ENCODE measurements around the gene CNTN5. TPM values are rescaled to one million over a fixed set of nuclear protein-coding genes. Genes with fewer than 3 reads are reported as not detected.

The CNTN5 gene
- total RNA-seq, 1 experiment from 2014 or later: not detected

DNA sequence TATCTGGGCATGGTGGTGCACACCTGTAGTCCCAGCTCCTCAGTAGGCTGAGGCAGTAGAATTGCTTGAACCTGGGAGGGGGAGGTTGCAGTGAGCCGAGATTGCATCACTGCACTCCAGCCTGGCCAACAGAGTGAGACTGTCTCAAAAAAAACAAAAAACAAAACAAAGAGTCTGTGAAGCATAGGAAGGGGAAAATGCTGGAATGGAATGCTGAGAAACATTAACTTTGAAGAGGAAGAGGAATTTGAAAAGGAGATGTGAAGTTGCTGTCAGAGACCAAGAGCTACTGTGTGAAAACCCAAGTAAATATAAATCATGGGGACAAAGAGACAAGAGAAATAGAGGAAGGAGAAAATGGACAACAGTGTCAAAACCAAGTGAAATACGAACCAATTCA is 1211.3 kb downstream of the CNTN5 start:
- H3K9me3 Mint-ChIP-seq: peaks cover 2 to 10% of the 10 kb centered on the region in 2 experiments; a peak in 4 of 5 replicates
- H2BK12ac ChIP-seq (ENCODE audit: insufficient read length, low read depth, low read length): no peak overlapping the region

More for the DNA sequence above, 1211.3 kb downstream of the CNTN5 start:
- H3K79me2 ChIP-seq (ENCODE audit: insufficient read depth, low read length): no peaks in the 10 kb centered on the region
- H4K20me1 ChIP-seq (ENCODE audit: control insufficient read depth, insufficient read depth, insufficient read length): no peaks in the 10 kb centered on the region
- no peak overlapping the region for H4K8ac ChIP-seq (replicated peaks; ENCODE audit: insufficient read length, low read depth, low read length)
- no peaks in the 10 kb centered on the region for H3K27me3 Mint-ChIP-seq (ENCODE audit: low read depth)
- no peaks in the 10 kb centered on the region for H3K4me1 ChIP-seq (ENCODE audit: insufficient read depth, low read length)
- no peak overlapping the region for H3K23ac ChIP-seq (ENCODE audit: insufficient read length, low read depth, low read length)
- H3K27me3 ChIP-seq (ENCODE audit: insufficient read depth, low read length): no peaks in the 10 kb centered on the region
- H2AK5ac ChIP-seq (ENCODE audit: insufficient read length, low read length): no peak overlapping the region
- no peak overlapping the region for H3K4me3 Mint-ChIP-seq
- H3K14ac ChIP-seq (ENCODE audit: insufficient read depth, low read length): no peak overlapping the region
- no peak overlapping the region for H2BK120ac ChIP-seq (ENCODE audit: low read depth, low read length, poor library complexity, severe bottlenecking)
- H3K4me2 ChIP-seq (ENCODE audit: insufficient read depth, insufficient read length, low read length): no peak overlapping the region
- no peaks in the 10 kb centered on the region for H3K9me3 ChIP-seq (ENCODE audit: control insufficient read depth, low read depth, low read length)
- peaks cover 0 to 2% (median 0%) of the 10 kb centered on the region in 3 experiments; a peak in 1 of 7 replicates for H3K36me3 Mint-ChIP-seq (ENCODE audit: insufficient read depth in 1 of 3, low read depth in 3 of 3)
- H3K27ac ChIP-seq (ENCODE audit: insufficient read length, low read depth, low read length): no peak overlapping the region
- no peaks in the 10 kb centered on the region for H3K4me1 Mint-ChIP-seq
- H3K9ac ChIP-seq (ENCODE audit: extremely low read depth, insufficient read length, low read length): no peak overlapping the region
- H2BK15ac ChIP-seq (ENCODE audit: low read depth, low read length): no peak overlapping the region
- no peak overlapping the region for H2BK5ac ChIP-seq (ENCODE audit: insufficient read length, low read length)
- H3K56ac ChIP-seq (ENCODE audit: insufficient read length, low read depth, low read length): no peak overlapping the region
- H2BK20ac ChIP-seq (ENCODE audit: low read depth, low read length, poor library complexity, severe bottlenecking): no peak overlapping the region
- H3K79me1 ChIP-seq (ENCODE audit: insufficient read depth, low read depth, low read length, poor library complexity, severe bottlenecking): no peaks in the 10 kb centered on the region
- H2AFZ ChIP-seq (ENCODE audit: low read length): no peak overlapping the region
- no CpG with 5 or more reads among the region's 2 CpGs for WGBS (ENCODE audit: extremely low coverage, insufficient read length, low lambda C conversion rate)
- no peak for DNase-seq
- H3K18ac ChIP-seq (ENCODE audit: insufficient read length, low read depth, low read length): no peak overlapping the region
- TF ChIP-seq, protein P1, sequence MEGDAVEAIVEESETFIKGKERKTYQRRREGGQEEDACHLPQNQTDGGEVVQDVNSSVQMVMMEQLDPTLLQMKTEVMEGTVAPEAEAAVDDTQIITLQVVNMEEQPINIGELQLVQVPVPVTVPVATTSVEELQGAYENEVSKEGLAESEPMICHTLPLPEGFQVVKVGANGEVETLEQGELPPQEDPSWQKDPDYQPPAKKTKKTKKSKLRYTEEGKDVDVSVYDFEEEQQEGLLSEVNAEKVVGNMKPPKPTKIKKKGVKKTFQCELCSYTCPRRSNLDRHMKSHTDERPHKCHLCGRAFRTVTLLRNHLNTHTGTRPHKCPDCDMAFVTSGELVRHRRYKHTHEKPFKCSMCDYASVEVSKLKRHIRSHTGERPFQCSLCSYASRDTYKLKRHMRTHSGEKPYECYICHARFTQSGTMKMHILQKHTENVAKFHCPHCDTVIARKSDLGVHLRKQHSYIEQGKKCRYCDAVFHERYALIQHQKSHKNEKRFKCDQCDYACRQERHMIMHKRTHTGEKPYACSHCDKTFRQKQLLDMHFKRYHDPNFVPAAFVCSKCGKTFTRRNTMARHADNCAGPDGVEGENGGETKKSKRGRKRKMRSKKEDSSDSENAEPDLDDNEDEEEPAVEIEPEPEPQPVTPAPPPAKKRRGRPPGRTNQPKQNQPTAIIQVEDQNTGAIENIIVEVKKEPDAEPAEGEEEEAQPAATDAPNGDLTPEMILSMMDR (conservative IDR thresholded peaks at IDR 0.05): no peak
- H4K5ac ChIP-seq (ENCODE audit: insufficient read length, low read depth, low read length): no peak overlapping the region
- H4K91ac ChIP-seq (ENCODE audit: insufficient read length, low read depth, low read length): no peak overlapping the region
- H3K23me2 ChIP-seq (ENCODE audit: insufficient read length, low read depth, low read length, poor library complexity, severe bottlenecking): no peaks in the 10 kb centered on the region
- H3T11ph ChIP-seq (ENCODE audit: low read length): no peak overlapping the region
- H3K4ac ChIP-seq (ENCODE audit: low read depth, low read length): no peak overlapping the region
- H3K27ac Mint-ChIP-seq: no peak overlapping the region
